ENCODE data around the gene CEACAM4.
A peak's percentile ranks its signal among the peaks of the same experiment; 100 is the strongest.
"Not testable (repeated sequence)": the region's sequence is repeated elsewhere in the genome, so short reads cannot be mapped to it uniquely, and the experiment has no call there.

CEACAM4 gene

GRCh38 chr19:41626877-41627276 is at the start of gene CEACAM4:
Gene CEACAM4 (minus strand): TSS chr19:41627074. CDS start chr19:41626963, 111 bp downstream.
- no peak for DNase-seq (ENCODE audit: low read depth in 4 of 4, low spot score in 1 of 4)

- no peak for DNase-seq (ENCODE audit: low read depth in 4 of 4, low spot score in 1 of 4)
These were observed 44.6 kb upstream of the CEACAM4 start for GRCh38 chr19:41671486-41671885.

- DNase-seq (ENCODE audit: low read depth in 4 of 4, low spot score in 1 of 4), result no peak
These were observed 43.9 kb upstream of the CEACAM4 start for GRCh38 chr19:41670755-41671154.

- DNase-seq (ENCODE audit: low read depth in 4 of 4, low spot score in 1 of 4), result no peak
These were observed 41.4 kb upstream of the CEACAM4 start for GRCh38 chr19:41668315-41668714.

GRCh38 chr19:41666075-41666474 is 39.2 kb upstream of the CEACAM4 start:
- DNase-seq (ENCODE audit: low read depth in 4 of 4, low spot score in 1 of 4), result no peak

GRCh38 chr19:41657157-41657556 is 30.3 kb upstream of the CEACAM4 start:
- DNase-seq (ENCODE audit: low read depth in 4 of 4, low spot score in 1 of 4), result no peak

- DNase-seq (ENCODE audit: low read depth in 4 of 4, low spot score in 1 of 4), result not testable (repeated sequence)
These were observed 29.9 kb upstream of the CEACAM4 start for GRCh38 chr19:41656756-41657155.

GRCh38 chr19:41652250-41652649 is 25.4 kb upstream of the CEACAM4 start:
- DNase-seq (ENCODE audit: low read depth in 4 of 4, low spot score in 1 of 4), result no peak

- no peak for DNase-seq (ENCODE audit: low read depth in 4 of 4, low spot score in 1 of 4)
These were observed 23.0 kb upstream of the CEACAM4 start for GRCh38 chr19:41649827-41650226.

- peak in 3 of 4 experiments; percentile 26 to 47 (median 46) for DNase-seq (ENCODE audit: low read depth in 4 of 4, low spot score in 1 of 4)
These were observed 19.8 kb upstream of the CEACAM4 start for GRCh38 chr19:41646589-41647204.

GRCh38 chr19:41641879-41642485 is 15.1 kb upstream of the CEACAM4 start:
- DNase-seq (ENCODE audit: low read depth in 4 of 4, low spot score in 1 of 4), result peak; percentile 51 to 58 (median 55)

GRCh38 chr19:41638641-41639081 is 11.8 kb upstream of the CEACAM4 start:
- no peak for DNase-seq (ENCODE audit: low read depth in 4 of 4, low spot score in 1 of 4)

GRCh38 chr19:41637484-41637883 is 10.6 kb upstream of the CEACAM4 start:
- DNase-seq (ENCODE audit: low read depth in 4 of 4, low spot score in 1 of 4), result no peak

- no peak for DNase-seq (ENCODE audit: low read depth in 4 of 4, low spot score in 1 of 4)
These were observed 1.2 kb upstream of the CEACAM4 start for GRCh38 chr19:41627966-41628675.

- DNase-seq (ENCODE audit: low read depth in 4 of 4, low spot score in 1 of 4), result no peak
These were observed 596 bp downstream of the CEACAM4 start for GRCh38 chr19:41626278-41626677.

GRCh38 chr19:41624937-41625336 is 1.9 kb downstream of the CEACAM4 start:
- DNase-seq (ENCODE audit: low read depth in 4 of 4, low spot score in 1 of 4), result no peak

- DNase-seq (ENCODE audit: low read depth in 4 of 4, low spot score in 1 of 4), result no peak
These were observed 2.4 kb downstream of the CEACAM4 start for GRCh38 chr19:41624515-41624914.

GRCh38 chr19:41623360-41623759 is 3.5 kb downstream of the CEACAM4 start:
- no peak for DNase-seq (ENCODE audit: low read depth in 4 of 4, low spot score in 1 of 4)

GRCh38 chr19:41621654-41622053 is 5.2 kb downstream of the CEACAM4 start:
- no peak for DNase-seq (ENCODE audit: low read depth in 4 of 4, low spot score in 1 of 4)

GRCh38 chr19:41621226-41621625 is 5.6 kb downstream of the CEACAM4 start:
- no peak for DNase-seq (ENCODE audit: low read depth in 4 of 4, low spot score in 1 of 4)

GRCh38 chr19:41620171-41620570 is 6.7 kb downstream of the CEACAM4 start:
- DNase-seq (ENCODE audit: low read depth in 4 of 4, low spot score in 1 of 4), result no peak

GRCh38 chr19:41619018-41619556 is 7.8 kb downstream of the CEACAM4 start:
- no peak for DNase-seq (ENCODE audit: low read depth in 4 of 4, low spot score in 1 of 4)
